ENCODE results near the gene AP3B1.
"Not testable (repeated sequence)": the region's sequence is repeated elsewhere in the genome, so short reads cannot be mapped to it uniquely, and the experiment has no call there.

AP3B1 gene

GRCh38 chr5:78243639-78244038 lies 50.9 kb downstream of the AP3B1 start:
- no peak for DNase-seq (ENCODE audit: low spot score)

- no peak for DNase-seq (ENCODE audit: low spot score)
Observed at GRCh38 chr5:78243091-78243490, 51.4 kb downstream of the AP3B1 start.

DNA sequence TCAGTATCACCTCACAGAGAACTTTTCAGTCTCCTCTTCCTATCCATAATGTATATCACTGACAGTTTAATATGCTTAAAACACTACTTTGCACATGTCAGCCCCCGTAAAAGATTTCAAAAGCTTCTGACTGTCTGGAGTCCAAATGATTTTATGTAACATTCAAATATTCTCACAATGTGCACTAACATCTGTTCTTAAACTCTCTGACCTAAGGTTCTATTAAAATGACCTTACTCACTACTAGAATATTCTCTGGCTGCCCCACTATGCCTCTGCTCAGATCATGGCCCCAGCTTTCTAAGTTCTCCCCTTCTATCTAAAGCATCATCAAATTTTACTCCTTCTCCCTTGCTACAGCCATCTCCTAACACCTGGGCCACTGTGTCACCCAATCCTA lies 52.5 kb downstream of the AP3B1 start:
- no peak for DNase-seq (ENCODE audit: low spot score)

DNA sequence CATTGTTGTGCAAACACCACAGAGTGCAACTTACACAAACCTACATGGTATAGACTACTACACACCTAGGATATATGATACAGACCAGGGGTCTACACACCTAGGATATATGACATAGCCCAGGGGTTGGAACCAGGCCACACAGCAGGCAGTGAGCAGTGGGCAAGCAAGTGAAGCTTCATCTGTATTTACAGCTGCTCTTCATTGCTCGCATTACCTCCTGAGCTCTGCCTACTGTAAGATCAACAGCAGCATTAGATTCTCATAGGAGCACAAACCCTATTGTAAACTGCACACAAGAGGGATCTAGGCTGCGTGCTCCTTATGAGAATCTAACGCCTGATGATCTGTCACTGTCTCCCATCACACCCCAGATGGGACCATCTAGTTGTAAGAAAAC lies 56.6 kb downstream of the AP3B1 start:
- no peak for DNase-seq (ENCODE audit: low spot score)

DNA sequence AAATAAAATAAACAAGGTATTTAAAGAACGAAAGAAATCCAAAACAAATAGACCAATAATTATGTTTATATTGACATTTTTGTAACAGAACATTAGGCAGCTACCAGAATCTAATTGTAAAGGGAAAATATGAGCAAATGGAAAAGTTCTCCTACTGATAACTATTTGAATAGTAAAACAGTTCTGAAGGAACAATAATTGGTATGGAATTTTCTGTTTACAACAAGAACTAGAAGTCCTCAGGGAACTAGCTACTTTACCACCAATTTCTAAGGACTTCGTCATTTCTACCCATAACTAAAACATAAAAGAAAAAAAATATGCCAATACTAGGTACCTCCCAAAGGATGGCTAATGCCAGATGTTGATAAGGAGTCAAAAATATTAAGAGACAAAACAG lies 58.5 kb downstream of the AP3B1 start:
- DNase-seq (ENCODE audit: low spot score) = no peak

DNA sequence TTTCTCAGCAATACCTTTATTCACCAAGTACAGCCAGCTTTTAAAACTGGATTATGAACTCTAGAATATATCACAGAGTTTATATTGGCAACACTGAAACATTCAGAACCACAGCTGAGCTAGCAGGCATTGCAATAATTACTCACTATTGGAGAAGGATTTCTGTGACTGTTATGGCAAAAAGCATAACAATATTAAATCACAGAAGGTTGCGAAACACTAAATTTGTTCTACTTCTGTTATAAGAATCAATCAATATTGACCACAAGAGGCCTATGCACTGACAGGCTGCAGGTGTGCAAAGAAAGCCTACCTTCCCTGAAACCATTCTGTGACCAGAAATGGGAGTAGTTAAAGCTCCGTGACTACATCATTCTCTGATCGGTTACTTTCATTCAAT lies 59.2 kb downstream of the AP3B1 start:
- no peak for DNase-seq (ENCODE audit: low spot score)

GRCh38 chr5:78234804-78235203 lies 59.7 kb downstream of the AP3B1 start:
- no peak for DNase-seq (ENCODE audit: low spot score)

GRCh38 chr5:78232163-78232562 lies 62.3 kb downstream of the AP3B1 start:
- no peak for DNase-seq (ENCODE audit: low spot score)

DNA sequence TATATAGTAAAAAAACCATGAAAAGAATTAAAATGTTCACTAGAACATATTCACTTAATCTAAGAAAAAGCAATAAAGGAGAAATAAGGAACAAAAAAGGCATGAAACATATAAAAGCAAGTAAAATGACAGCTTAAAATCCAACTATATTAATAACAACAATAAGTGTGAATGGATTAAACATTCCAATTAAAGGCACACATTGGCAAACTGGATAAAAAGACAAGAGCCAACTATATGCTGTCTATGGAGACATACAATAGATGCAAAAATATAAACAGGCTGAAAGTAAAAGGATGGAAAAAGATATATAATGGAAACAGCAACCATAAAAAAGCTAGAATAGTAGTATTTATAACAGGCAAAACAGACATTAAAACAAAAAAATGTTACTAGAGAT lies 70.1 kb downstream of the AP3B1 start:
- no peak for DNase-seq (ENCODE audit: low spot score)

GRCh38 chr5:78221964-78222451 lies 72.5 kb downstream of the AP3B1 start:
- DNase-seq (ENCODE audit: low spot score) = no peak

DNA sequence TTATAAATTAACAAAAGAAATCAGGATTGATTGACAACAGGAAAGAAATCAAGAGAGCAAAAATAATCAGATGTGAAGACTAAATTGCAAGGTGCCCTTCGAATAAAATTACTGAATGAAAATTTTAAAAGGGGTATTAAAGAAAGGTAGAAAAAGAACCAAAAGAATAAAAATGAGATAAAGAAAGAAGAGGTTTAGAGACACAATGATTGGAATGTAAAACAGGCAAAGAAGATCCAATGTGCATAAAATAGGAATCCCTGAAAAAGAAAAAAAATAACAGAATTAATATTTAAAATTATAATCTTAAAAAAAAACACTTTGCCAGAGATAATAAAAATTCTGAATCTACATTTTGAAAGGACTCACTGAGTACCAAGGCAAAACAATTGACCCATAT lies 73.0 kb downstream of the AP3B1 start:
- DNase-seq (ENCODE audit: low spot score) = no peak

DNA sequence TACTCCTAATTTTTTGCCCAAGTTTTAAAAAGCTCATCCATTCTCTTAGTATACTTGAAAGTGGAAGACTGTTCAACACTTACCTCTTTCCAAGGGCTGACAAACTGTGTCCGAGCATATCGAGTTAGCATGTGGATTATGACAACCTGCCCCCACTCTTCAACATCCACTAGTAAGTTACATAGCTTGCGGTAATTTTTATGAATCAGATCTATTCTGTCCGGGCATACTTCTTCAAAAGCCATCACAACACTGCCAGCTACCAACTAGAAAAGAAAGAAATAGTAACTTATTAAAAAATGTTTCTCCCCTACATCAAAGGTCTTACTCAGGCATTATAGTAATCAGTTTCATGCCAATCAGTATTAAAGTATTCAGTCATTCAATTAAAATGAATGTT lies 78.5 kb downstream of the AP3B1 start:
- DNase-seq (ENCODE audit: low spot score) = no peak

DNA sequence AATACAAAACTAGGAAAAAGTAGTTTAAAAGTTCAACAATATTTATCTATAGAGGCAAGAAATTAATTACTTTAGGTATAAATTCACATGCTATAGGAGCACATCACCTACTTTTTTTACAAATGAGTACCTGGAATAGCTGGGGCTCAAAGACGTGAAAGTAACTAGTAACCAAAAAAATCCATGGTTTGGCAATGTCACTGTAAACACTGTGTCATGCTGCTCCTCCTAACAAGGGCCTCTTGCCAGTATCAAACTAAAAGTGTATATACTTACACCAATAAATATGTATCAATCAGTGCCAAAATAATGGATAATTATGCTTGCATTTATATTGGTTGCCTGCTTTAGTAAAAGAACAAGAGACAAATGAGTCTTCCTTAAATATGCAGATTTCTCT lies 78.9 kb downstream of the AP3B1 start:
- no peak for DNase-seq (ENCODE audit: low spot score)

GRCh38 chr5:78213799-78214198 lies 80.7 kb downstream of the AP3B1 start:
- DNase-seq (ENCODE audit: low spot score) = no peak

GRCh38 chr5:78211052-78211451 lies 83.4 kb downstream of the AP3B1 start:
- no peak for DNase-seq (ENCODE audit: low spot score)

- no peak for DNase-seq (ENCODE audit: low spot score)
Observed at GRCh38 chr5:78204241-78204640, 90.3 kb downstream of the AP3B1 start.

DNA sequence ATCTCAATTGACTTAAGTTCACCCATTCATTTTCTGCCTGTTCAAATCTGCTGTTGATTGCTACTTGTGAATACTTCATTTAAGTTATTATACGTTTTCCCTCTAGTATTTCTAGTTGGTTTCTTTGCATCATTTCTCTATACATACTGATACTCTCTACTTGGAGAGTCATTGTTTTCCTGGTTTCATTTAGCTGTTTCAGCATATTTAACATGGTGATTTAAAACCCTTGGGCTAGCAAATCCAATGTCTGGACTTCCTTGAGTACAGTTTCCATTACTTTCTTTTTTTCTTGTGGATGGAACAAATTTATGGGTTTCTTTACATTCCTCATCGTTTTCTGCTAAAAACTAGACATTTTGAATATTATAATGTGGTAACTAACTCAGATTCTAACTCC lies 90.7 kb downstream of the AP3B1 start:
- DNase-seq (ENCODE audit: low spot score) = no peak

- DNase-seq (ENCODE audit: low spot score) = no peak
Observed at GRCh38 chr5:78190402-78190801, 104.1 kb downstream of the AP3B1 start.

DNA sequence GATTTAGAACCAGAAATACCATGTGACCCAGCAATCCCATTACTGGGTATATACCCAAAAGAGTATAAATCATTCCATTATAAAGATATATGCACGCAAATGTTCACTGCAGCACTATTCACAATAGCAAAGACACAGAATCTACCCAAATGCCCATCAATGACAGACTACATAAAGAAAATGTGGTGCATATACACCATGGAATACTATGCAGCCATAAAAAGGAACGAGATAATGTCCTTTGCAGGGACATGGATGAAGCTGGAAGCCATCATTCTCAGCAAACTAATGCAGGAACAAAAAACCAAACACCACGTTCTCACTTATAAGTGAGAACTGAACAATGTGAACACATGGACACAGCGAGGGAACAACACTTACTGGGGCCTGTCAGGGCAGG lies 105.8 kb downstream of the AP3B1 start:
- DNase-seq (ENCODE audit: low spot score) = not testable (repeated sequence)

GRCh38 chr5:78187172-78187571 lies 107.3 kb downstream of the AP3B1 start:
- no peak for DNase-seq (ENCODE audit: low spot score)

GRCh38 chr5:78182838-78183237 lies 111.7 kb downstream of the AP3B1 start:
- DNase-seq (ENCODE audit: low spot score) = no peak

DNA sequence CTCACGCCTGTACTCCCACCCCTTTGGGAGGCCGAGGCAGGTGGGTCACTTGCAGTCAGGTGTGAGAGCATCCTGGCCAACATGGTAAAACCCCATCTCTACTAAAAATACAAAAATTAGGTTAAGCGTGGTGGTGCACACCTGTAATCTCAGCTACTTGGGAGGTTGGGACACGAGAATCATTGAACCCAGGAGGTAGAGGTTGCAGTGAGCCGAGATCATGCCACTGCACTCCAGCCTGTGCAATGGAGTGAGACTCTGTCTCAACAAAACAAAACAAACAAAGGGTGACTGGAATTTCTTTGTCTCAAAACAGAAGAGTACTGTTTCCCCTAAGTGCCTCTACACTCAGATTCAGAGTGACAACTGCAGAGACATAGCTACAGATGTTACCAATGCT lies 116.1 kb downstream of the AP3B1 start:
- DNase-seq (ENCODE audit: low spot score) = no peak

GRCh38 chr5:78170335-78170734 lies 124.2 kb downstream of the AP3B1 start:
- DNase-seq (ENCODE audit: low spot score) = not testable (repeated sequence)

DNA sequence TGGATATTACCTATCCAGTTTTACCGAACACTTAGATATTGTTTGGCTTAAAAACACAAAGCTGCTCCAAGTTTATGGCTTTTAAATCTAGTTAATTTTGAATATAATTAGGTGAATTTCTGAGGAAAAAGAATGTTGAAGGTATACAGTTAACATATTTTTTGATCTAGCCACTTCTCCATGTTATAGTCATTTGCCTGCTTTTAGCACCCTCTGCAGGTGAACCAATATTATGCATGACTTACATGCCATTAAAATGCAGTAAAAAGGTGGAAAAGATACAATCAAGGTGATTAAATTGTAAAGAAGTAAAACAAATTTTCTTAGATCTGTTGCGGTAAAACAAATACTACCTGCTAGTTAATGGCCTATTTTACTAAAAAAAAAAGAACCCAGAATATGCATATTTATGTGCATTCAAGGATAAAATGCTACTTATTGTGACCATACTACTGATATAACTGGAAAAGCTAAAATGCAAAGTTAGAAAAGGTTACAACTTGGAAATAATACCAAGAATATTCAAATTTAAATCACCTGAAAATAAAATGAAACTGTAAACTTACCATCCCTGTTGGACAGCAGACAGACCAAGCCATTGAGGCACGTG lies 132.1 kb downstream of the AP3B1 start:
- DNase-seq (ENCODE audit: low spot score) = peak; percentile 8

GRCh38 chr5:78157001-78157400 lies 137.5 kb downstream of the AP3B1 start:
- DNase-seq (ENCODE audit: low spot score) = no peak

Data from COLO829 (cell line).